Prostate gland (tissue), 2 donors: ENCODE data around the gene RTP3. TPM values are rescaled to one million over a fixed set of nuclear protein-coding genes. Genes with fewer than 3 reads are reported as not detected.

Experiments
- DNase-seq: peaks from one replicate; pipeline ENCODE4 v3.0.0-alpha.2; 2019; ENCODE audit warnings: low spot score
- H3K27ac ChIP-seq, 2 donors: fragments of 200-600 bp; sonication (generic); 2 replicates each; pipeline ENCODE4 v1.5.1; 2017 to 2019
- H3K27me3 ChIP-seq: fragments of 200-600 bp; sonication (generic); replicated peaks from 2 replicates; pipeline ENCODE4 v1.5.1; 2019; ENCODE audit not compliant: insufficient read depth
- H3K36me3 ChIP-seq, 2 donors: fragments of 200-600 bp; sonication (generic); 1 replicate in 1 of 2; 2 replicates in 1 of 2; pipeline versions ENCODE4 v1.5.1 to v1.8.1; 2017 to 2019
- H3K4me1 ChIP-seq: fragments of 200-600 bp; sonication (generic); replicated peaks from 2 replicates; pipeline ENCODE4 v1.5.1; 2019
- H3K4me3 ChIP-seq, 2 donors: fragments of 200-600 bp; sonication (generic); 2 replicates each; pipeline ENCODE4 v1.5.1; 2017 to 2019
- H3K9me3 ChIP-seq: fragments of 200-600 bp; sonication (generic); 2 replicates; pipeline ENCODE4 v1.5.1; 2017
- POLR2A ChIP-seq: fragments of 450-650 bp; IDR thresholded peaks from one replicate; pipeline ENCODE4 v1.6.1; 2016; ENCODE audit warnings: antibody characterized with exemption, mild to moderate bottlenecking
- POLR2AphosphoS5 ChIP-seq: sonication (generic); formaldehyde crosslinking; IDR thresholded peaks from one replicate; pipeline ENCODE4 v1.6.1; 2017; ENCODE audit warnings: antibody characterized with exemption
- WGBS: methylation state at CpG from one replicate; pipeline ENCODE4 v1.1.5; 2018; 5-methylcytosine and 5-hydroxymethylcytosine counted together
- intact Hi-C: fragments of 100-400 bp; cut with DNase I; formaldehyde crosslinking; loops from one replicate; pipeline ENCODE4 v1.14.2; 2022
- total RNA-seq, 2 donors: library from RNA; depleted of rRNA; stranded (reverse); fragments of >200 nt; gene quantifications; one replicate each; pipeline ENCODE4 v1.1.0, GENCODE V29; 2016
- TF ChIP-seq, protein P1 (sequence below), 4 experiments: fragments of 200-600 bp in 2 of 4; fragments of 450-650 bp in 2 of 4; sonication (generic) in 2 of 4; IDR thresholded peaks; 1 replicate in 3 of 4; 2 replicates in 1 of 4; pipeline ENCODE4 v1.5.1; 2016 to 2019; ENCODE audit warnings: antibody characterized with exemption in 4 of 4, mild to moderate bottlenecking in 2 of 4, moderate library complexity in 2 of 4

RTP3 gene
- total RNA-seq, 2 donors from 2014 or later: 0.68 TPM; not detected in 1

- 75% methylated on average over 5 of the region's 5 CpGs for WGBS
- no peak for DNase-seq
- Histone ChIP-seq H3K4me1 (no peaks in the 10 kb centered on the region), H3K4me3 (no peak overlapping the region), H3K27me3 (no peaks in the 10 kb centered on the region), H3K36me3 (no peaks in the 10 kb centered on the region), H3K27ac (no peak overlapping the region), H3K9me3 (no peaks in the 10 kb centered on the region)
- TF ChIP-seq POLR2AphosphoS5: no peak
- no peak for TF ChIP-seq POLR2A
- intact Hi-C loops: no loop called here
Measured at GRCh38 chr3:46495901-46496456, 1.8 kb upstream of the RTP3 start.

DNA sequence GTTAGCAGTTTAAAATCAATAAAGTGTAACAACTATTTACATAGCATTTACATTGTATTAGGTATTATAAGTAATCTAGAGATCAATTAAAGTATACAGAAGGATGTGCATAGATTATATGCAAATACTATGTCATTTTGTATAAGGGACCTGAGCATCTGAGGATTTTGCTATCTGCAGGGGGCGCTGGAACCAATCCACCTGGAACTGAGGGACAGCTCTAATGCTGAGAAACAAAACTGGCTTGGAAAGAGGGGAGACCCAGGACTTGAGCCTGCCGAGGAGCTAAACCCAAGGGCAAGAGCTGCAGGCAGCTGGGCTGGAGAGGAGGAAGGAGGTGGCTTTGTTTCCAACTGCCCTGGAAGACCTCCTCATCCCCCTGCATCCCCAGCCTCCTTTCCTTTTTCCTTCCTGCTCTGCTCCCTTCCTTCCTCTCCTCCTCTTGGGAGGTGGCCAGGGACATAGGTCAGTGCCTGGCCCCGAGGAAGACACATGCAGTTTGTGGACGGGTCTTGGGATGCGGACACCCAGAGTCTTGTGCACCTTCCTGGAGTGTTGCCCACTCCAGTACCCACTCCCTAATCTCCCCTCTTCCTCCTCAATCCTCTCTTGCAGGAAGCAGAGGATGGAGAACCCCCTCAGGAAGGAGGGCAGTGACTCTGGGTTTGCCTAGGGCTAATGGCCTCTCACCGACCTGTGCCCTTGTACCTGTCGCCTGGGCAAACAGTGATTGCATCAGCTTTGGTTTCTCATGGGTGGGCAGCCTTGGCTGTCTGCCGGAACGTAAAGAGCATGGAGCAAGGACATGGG, 825 bp upstream of the RTP3 start:
- Histone ChIP-seq H3K4me1 (no peaks in the 10 kb centered on the region), H3K4me3 (no peak overlapping the region), H3K36me3 (no peaks in the 10 kb centered on the region), H3K9me3 (no peaks in the 10 kb centered on the region), H3K27ac (no peak overlapping the region), H3K27me3 (no peaks in the 10 kb centered on the region)
- no peak for DNase-seq
- WGBS: 72% methylated on average over 9 of the region's 9 CpGs
- intact Hi-C loops: no loop called here
- TF ChIP-seq, protein P1, sequence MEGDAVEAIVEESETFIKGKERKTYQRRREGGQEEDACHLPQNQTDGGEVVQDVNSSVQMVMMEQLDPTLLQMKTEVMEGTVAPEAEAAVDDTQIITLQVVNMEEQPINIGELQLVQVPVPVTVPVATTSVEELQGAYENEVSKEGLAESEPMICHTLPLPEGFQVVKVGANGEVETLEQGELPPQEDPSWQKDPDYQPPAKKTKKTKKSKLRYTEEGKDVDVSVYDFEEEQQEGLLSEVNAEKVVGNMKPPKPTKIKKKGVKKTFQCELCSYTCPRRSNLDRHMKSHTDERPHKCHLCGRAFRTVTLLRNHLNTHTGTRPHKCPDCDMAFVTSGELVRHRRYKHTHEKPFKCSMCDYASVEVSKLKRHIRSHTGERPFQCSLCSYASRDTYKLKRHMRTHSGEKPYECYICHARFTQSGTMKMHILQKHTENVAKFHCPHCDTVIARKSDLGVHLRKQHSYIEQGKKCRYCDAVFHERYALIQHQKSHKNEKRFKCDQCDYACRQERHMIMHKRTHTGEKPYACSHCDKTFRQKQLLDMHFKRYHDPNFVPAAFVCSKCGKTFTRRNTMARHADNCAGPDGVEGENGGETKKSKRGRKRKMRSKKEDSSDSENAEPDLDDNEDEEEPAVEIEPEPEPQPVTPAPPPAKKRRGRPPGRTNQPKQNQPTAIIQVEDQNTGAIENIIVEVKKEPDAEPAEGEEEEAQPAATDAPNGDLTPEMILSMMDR (IDR thresholded peaks at IDR 0.05): peak in 1 of 4 experiments; percentile 6
- TF ChIP-seq POLR2AphosphoS5: no peak

GRCh38 chr3:46498916-46499519, 1.2 kb downstream of the RTP3 start:
- Histone ChIP-seq H3K4me1 (no peaks in the 10 kb centered on the region), H3K27me3 (no peaks in the 10 kb centered on the region), H3K27ac (no peak overlapping the region), H3K36me3 (no peaks in the 10 kb centered on the region), H3K4me3 (no peak overlapping the region), H3K9me3 (no peaks in the 10 kb centered on the region)
- intact Hi-C loops: no loop called here
- 93% methylated on average over 6 of the region's 6 CpGs for WGBS
- TF ChIP-seq POLR2A: no peak
- TF ChIP-seq, protein P1 (IDR thresholded peaks at IDR 0.05): no peak
- TF ChIP-seq POLR2AphosphoS5: no peak
- no peak for DNase-seq

DNA sequence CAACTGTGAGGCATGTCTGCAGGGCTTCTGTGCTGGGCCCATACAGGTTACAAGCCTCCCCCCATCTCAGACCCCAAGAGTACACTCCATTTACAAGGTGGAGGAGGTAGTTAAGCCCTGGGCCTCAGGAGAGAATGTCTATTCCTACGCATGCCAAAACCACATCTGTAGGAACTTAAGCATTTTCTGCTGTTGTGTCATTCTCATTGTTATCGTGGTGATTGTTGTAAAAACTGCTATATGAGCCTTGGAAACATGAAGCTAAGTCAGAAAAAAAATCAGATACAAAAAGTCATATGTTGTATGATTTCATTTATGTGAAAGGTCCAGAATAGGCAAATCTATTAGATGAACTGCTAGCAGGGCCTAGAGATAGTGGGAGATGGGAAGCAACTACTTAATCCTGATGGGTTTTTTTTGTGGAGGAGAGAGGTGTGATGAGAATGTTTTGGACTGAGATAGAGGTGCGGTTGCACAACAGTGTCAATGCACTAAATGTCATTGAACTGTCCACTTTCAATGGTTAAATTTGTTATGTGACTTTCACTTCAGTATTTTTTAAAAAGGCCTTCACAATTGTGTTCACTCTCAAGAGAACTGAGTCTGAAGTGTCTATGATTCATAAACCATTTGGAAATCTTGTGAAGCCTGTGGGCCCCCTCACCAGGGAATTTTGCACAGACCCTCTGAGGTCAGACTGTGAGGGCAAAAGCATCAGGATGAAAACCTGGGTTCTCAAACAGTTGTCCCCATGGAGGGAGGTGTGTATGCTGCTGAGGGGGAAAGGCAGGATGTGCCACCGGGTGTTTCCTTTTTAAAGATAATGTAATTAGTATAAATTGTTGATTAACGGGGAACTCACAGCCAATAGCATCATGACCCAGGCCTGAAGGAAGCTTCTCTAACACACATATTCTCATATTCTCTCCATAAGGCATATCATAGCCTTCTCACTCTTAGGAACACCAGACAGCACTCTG, 3.2 kb downstream of the RTP3 start:
- Histone ChIP-seq H3K4me3 (no peak overlapping the region), H3K9me3 (no peaks in the 10 kb centered on the region), H3K36me3 (no peaks in the 10 kb centered on the region), H3K27me3 (no peaks in the 10 kb centered on the region), H3K27ac (no peak overlapping the region), H3K4me1 (no peaks in the 10 kb centered on the region)
- TF ChIP-seq POLR2AphosphoS5 (no peak), POLR2A (no peak)
- TF ChIP-seq, protein P1 (IDR thresholded peaks at IDR 0.05): no peak
- no peak for DNase-seq
- intact Hi-C loops: no loop called here
- WGBS: 72% methylated on average over 5 of the region's 5 CpGs

DNA sequence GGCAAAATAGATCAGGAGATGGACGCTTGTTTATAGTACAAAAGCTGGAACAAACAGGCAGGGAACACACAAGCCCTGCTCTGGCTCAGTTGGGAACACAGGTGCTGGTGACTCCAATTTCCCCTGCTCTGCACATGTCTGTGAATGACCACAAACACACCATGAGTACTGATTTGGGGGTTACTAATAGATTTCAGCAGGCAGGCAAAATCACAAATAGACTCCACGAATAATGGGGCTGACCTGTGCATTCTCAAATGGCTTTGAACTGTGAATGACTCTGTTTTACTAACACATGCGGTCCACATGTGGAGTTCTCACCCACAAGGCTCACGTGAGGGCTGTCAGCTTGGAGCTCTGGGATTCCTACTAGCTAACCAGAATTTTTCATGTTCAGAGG, 3.9 kb downstream of the RTP3 start:
- WGBS: 75% methylated on average over 4 of the region's 4 CpGs
- Histone ChIP-seq H3K9me3 (no peaks in the 10 kb centered on the region), H3K27me3 (no peaks in the 10 kb centered on the region), H3K27ac (no peak overlapping the region), H3K4me1 (no peaks in the 10 kb centered on the region), H3K36me3 (no peaks in the 10 kb centered on the region), H3K4me3 (no peak overlapping the region)
- no peak for TF ChIP-seq POLR2AphosphoS5
- TF ChIP-seq POLR2A: no peak
- TF ChIP-seq, protein P1 (IDR thresholded peaks at IDR 0.05): no peak
- no peak for DNase-seq
- intact Hi-C loops: no loop called here
